Tibial nerve (tissue), 4 donors: ENCODE measurements around the gene HSD17B14.

Experiments
- EP300 ChIP-seq, 2 donors: sonication (generic); formaldehyde crosslinking; IDR thresholded peaks; one replicate each; pipeline ENCODE4 v1.6.1; 2017; ENCODE audit warnings: antibody characterized with exemption in 2 of 2, mild to moderate bottlenecking in 1 of 2
- POLR2A ChIP-seq, 2 donors: fragments of 450-650 bp; IDR thresholded peaks; one replicate each; pipeline ENCODE4 v1.6.1; 2017; ENCODE audit warnings: antibody characterized with exemption in 2 of 2, mild to moderate bottlenecking in 2 of 2, moderate library complexity in 2 of 2
- TF ChIP-seq, protein P1 (sequence below), 5 experiments: fragments of 200-600 bp in 3 of 5; fragments of 450-650 bp in 2 of 5; sonication (generic) in 3 of 5; IDR thresholded peaks; one replicate each; pipeline ENCODE4 v1.5.1; 2016 to 2019; ENCODE audit warnings: antibody characterized with exemption in 5 of 5, mild to moderate bottlenecking in 3 of 5, moderate library complexity in 2 of 5

DNA sequence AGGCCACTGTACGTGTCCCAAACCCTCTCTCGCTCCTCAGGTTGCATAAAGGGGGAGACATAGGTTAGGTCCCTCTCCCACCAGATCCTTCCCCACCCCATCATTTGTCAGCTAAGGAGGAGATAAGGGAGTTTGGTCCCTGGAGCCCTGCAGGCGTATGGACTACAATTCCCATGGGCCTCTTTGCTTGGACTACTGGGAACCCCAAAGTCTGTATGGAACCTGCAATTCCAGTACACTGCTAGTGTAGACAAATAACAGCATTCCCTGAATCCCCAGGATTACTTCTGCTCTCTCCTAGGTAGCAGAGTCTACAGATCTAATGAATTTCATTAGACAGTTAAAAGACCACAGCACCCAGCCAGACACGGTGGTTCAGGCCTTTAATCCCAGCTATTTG, 16.0 kb upstream of the HSD17B14 start:
- TF ChIP-seq, protein P1, sequence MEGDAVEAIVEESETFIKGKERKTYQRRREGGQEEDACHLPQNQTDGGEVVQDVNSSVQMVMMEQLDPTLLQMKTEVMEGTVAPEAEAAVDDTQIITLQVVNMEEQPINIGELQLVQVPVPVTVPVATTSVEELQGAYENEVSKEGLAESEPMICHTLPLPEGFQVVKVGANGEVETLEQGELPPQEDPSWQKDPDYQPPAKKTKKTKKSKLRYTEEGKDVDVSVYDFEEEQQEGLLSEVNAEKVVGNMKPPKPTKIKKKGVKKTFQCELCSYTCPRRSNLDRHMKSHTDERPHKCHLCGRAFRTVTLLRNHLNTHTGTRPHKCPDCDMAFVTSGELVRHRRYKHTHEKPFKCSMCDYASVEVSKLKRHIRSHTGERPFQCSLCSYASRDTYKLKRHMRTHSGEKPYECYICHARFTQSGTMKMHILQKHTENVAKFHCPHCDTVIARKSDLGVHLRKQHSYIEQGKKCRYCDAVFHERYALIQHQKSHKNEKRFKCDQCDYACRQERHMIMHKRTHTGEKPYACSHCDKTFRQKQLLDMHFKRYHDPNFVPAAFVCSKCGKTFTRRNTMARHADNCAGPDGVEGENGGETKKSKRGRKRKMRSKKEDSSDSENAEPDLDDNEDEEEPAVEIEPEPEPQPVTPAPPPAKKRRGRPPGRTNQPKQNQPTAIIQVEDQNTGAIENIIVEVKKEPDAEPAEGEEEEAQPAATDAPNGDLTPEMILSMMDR (IDR thresholded peaks at IDR 0.05), result no peak
- TF ChIP-seq POLR2A (IDR thresholded peaks at IDR 0.05), result no peak
- no peak for TF ChIP-seq EP300 (IDR thresholded peaks at IDR 0.05)
